HepG2 (cell line): ENCODE measurements around the gene ARHGAP29.

ENCODE experiments used
- CBFB ChIP-seq: sonication (generic); formaldehyde crosslinking; IDR thresholded peaks from 2 replicates; pipeline ENCODE4 v1.4.0; 2020; ENCODE audit warnings: missing genetic modification reagents
- MEIS2 ChIP-seq: sonication (generic); formaldehyde crosslinking; IDR thresholded peaks from 2 replicates; pipeline ENCODE4 v1.9.0; 2021; ENCODE audit warnings: mild to moderate bottlenecking, missing genetic modification reagents
- TF ChIP-seq, protein P1 (sequence below): IDR thresholded peaks from 2 replicates; pipeline ENCODE4 v1.6.1; 2016; ENCODE audit warnings: low read depth, missing genetic modification reagents, missing compliant biosample characterization
- TF ChIP-seq, protein P2 (sequence below): sonication (generic); formaldehyde crosslinking; IDR thresholded peaks from 2 replicates; pipeline ENCODE4 v1.5.0; 2020; ENCODE audit warnings: mild to moderate bottlenecking, missing genetic modification reagents, moderate library complexity

DNA sequence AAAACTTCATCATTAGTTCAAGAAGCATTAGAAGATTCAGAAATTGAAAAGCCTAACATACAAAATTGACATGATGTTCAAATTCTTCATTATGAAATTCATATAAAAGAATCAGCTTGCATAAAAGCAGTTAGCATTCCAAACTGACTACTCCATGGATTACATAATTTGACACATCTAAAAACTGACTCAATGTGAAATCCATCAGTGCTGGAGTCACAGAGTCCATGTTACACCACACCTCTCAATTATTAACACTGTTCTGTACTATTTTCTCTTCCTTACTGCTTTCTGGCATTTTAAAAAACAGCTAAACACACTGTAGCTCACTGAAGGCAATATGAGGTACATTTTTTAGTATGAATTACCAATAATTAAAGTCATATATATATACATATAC is 28.0 kb downstream of the ARHGAP29 start:
- TF ChIP-seq CBFB (CRISPR knock-in tag) (no peak), MEIS2 (CRISPR knock-in tag) (no peak)
- TF ChIP-seq, protein P1, sequence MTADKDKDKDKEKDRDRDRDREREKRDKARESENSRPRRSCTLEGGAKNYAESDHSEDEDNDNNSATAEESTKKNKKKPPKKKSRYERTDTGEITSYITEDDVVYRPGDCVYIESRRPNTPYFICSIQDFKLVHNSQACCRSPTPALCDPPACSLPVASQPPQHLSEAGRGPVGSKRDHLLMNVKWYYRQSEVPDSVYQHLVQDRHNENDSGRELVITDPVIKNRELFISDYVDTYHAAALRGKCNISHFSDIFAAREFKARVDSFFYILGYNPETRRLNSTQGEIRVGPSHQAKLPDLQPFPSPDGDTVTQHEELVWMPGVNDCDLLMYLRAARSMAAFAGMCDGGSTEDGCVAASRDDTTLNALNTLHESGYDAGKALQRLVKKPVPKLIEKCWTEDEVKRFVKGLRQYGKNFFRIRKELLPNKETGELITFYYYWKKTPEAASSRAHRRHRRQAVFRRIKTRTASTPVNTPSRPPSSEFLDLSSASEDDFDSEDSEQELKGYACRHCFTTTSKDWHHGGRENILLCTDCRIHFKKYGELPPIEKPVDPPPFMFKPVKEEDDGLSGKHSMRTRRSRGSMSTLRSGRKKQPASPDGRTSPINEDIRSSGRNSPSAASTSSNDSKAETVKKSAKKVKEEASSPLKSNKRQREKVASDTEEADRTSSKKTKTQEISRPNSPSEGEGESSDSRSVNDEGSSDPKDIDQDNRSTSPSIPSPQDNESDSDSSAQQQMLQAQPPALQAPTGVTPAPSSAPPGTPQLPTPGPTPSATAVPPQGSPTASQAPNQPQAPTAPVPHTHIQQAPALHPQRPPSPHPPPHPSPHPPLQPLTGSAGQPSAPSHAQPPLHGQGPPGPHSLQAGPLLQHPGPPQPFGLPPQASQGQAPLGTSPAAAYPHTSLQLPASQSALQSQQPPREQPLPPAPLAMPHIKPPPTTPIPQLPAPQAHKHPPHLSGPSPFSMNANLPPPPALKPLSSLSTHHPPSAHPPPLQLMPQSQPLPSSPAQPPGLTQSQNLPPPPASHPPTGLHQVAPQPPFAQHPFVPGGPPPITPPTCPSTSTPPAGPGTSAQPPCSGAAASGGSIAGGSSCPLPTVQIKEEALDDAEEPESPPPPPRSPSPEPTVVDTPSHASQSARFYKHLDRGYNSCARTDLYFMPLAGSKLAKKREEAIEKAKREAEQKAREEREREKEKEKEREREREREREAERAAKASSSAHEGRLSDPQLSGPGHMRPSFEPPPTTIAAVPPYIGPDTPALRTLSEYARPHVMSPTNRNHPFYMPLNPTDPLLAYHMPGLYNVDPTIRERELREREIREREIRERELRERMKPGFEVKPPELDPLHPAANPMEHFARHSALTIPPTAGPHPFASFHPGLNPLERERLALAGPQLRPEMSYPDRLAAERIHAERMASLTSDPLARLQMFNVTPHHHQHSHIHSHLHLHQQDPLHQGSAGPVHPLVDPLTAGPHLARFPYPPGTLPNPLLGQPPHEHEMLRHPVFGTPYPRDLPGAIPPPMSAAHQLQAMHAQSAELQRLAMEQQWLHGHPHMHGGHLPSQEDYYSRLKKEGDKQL = no peak
- TF ChIP-seq, protein P2, sequence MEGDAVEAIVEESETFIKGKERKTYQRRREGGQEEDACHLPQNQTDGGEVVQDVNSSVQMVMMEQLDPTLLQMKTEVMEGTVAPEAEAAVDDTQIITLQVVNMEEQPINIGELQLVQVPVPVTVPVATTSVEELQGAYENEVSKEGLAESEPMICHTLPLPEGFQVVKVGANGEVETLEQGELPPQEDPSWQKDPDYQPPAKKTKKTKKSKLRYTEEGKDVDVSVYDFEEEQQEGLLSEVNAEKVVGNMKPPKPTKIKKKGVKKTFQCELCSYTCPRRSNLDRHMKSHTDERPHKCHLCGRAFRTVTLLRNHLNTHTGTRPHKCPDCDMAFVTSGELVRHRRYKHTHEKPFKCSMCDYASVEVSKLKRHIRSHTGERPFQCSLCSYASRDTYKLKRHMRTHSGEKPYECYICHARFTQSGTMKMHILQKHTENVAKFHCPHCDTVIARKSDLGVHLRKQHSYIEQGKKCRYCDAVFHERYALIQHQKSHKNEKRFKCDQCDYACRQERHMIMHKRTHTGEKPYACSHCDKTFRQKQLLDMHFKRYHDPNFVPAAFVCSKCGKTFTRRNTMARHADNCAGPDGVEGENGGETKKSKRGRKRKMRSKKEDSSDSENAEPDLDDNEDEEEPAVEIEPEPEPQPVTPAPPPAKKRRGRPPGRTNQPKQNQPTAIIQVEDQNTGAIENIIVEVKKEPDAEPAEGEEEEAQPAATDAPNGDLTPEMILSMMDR (CRISPR knock-in tag) = no peak
